ENCODE results near the gene UBASH3B.

Gene UBASH3B

DNA sequence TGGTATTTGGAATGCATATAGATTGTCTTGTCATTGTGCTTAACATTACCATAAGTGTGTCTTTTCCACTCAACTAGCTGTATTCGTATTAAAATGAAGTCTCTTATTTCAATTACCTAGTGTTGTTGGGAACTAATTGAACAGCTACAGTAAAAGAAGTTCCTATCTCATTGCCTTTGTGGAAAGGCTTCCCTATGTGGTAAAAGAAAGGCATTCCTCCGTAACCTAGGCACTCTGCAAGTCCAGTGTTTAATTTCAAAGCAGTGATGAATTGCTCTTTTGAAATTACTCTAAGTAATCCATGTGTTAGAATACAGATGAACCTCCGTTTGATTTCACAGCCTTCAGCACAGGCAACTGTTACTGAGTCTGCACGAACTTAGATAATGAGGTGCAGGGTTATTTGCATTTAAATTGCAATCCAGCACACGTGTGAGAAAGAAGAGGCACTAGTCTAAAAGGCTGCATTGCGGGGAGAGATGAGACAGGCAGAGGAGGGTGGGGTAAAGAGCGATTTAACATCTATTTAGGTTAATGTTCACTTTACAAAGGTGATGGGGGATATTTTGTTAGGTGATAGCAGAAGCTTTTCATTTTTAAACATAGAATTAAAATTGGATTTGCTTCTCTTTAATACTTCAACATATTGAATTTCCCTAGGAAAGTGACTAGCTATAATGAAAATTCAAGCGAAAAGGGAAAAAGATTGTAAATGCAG, 157.8 kb downstream of the UBASH3B start:
- POLR2A ChIA-PET, result interaction anchor here (0.7 kb wide), 1 partner anchor 189 kb away, joined by 3 read pairs; no protein-coding TSS in a partner anchor
- no peak for TF ChIP-seq NFRKB (IDR thresholded peaks at IDR 0.05)
- no peak for TF ChIP-seq BHLHE40 (IDR thresholded peaks at IDR 0.05; ENCODE audit: borderline replicate concordance)
- TF ChIP-seq SUZ12 (IDR thresholded peaks at IDR 0.05), result no peak
- TF ChIP-seq FOXA1 (IDR thresholded peaks at IDR 0.05), result no peak
- no peak for TF ChIP-seq ZNF384 (IDR thresholded peaks at IDR 0.05)
- no peak for TF ChIP-seq TARDBP (IDR thresholded peaks at IDR 0.05)
- no peak for TF ChIP-seq HDGF (IDR thresholded peaks at IDR 0.05; ENCODE audit: borderline replicate concordance)
- TF ChIP-seq LEF1 (IDR thresholded peaks at IDR 0.05; ENCODE audit: borderline replicate concordance), result no peak
- no peak for DNase-seq (ENCODE audit: extremely low spot score)
- CTCF ChIA-PET, result interaction anchor here (1.2 to 1.4 kb wide), 3 partner anchors 9 to 40 kb away, joined by 3 read pairs; no protein-coding TSS in a partner anchor

DNA sequence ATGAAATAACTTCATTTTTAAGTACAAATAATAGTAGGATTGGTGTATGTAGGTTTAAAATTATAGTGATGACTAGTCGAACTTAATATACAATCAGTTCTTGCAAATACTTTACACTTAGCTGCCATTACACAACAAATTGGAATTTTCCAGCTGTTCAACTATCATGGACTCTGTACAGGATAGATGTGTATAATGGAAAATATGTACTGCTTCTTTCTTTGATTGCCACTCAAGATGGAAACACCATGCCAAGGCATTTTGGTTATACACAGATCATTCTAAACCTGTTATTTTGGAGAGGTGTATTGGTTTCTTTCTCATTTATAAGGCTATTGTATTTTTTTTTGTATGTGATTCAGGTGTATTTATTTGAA, 158.4 kb downstream of the UBASH3B start:
- TF ChIP-seq, protein P1, sequence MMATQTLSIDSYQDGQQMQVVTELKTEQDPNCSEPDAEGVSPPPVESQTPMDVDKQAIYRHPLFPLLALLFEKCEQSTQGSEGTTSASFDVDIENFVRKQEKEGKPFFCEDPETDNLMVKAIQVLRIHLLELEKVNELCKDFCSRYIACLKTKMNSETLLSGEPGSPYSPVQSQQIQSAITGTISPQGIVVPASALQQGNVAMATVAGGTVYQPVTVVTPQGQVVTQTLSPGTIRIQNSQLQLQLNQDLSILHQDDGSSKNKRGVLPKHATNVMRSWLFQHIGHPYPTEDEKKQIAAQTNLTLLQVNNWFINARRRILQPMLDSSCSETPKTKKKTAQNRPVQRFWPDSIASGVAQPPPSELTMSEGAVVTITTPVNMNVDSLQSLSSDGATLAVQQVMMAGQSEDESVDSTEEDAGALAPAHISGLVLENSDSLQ (IDR thresholded peaks at IDR 0.05), result no peak
- TF ChIP-seq L3MBTL2 (conservative IDR thresholded peaks at IDR 0.05) (no peak), FOXK2 (IDR thresholded peaks at IDR 0.05) (no peak), BHLHE40 (IDR thresholded peaks at IDR 0.05; ENCODE audit: borderline replicate concordance) (no peak), LEF1 (IDR thresholded peaks at IDR 0.05; ENCODE audit: borderline replicate concordance) (no peak), ELF4 (IDR thresholded peaks at IDR 0.05) (no peak), CTBP1 (IDR thresholded peaks at IDR 0.05; ENCODE audit: borderline replicate concordance) (no peak), ZNF384 (IDR thresholded peaks at IDR 0.05) (no peak), TARDBP (IDR thresholded peaks at IDR 0.05) (no peak), FOXM1 (IDR thresholded peaks at IDR 0.05; ENCODE audit: borderline replicate concordance) (no peak), FOXA1 (IDR thresholded peaks at IDR 0.05) (no peak), SUZ12 (IDR thresholded peaks at IDR 0.05) (no peak), SP1 (IDR thresholded peaks at IDR 0.05) (no peak), HDGF (IDR thresholded peaks at IDR 0.05; ENCODE audit: borderline replicate concordance) (no peak), ARNT (IDR thresholded peaks at IDR 0.05) (no peak), NFRKB (IDR thresholded peaks at IDR 0.05) (no peak)
- POLR2A ChIA-PET, result interaction anchor here (0.7 kb wide), 1 partner anchor 190 kb away, joined by 3 read pairs; no protein-coding TSS in a partner anchor
- CTCF ChIA-PET, result interaction anchor here (1.0 to 1.4 kb wide), 4 partner anchors 9 to 143 kb away, joined by 3 read pairs; no protein-coding TSS in a partner anchor
- DNase-seq (ENCODE audit: extremely low spot score), result no peak

DNA sequence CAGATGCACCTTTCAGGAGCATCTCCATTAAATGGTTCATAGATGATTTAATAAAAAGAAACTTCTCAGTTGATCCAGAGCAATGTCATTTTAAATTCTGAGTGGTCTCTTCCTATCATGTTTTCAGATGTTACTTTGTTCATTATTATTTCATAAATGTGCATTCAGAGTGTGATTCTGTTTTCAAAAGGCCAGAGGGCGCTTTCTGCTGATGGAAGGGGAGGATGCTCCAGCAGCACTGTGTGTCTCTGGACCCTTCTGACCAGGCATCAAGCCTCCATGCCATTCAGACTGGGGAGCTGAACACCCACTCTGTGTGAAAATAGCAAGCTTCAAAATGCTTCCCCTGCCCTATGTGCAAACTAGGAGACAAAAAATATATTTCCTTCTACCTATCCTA, 158.9 kb downstream of the UBASH3B start:
- no peak for DNase-seq (ENCODE audit: extremely low spot score)
- POLR2A ChIA-PET, result no interaction called here
- CTCF ChIA-PET, result interaction anchor here (1.0 to 2.0 kb wide), 5 partner anchors 10 to 142 kb away, joined by 3 to 6 read pairs (median 3); no protein-coding TSS in a partner anchor
- no peak for TF ChIP-seq HDGF (IDR thresholded peaks at IDR 0.05; ENCODE audit: borderline replicate concordance)
- no peak for TF ChIP-seq LEF1 (IDR thresholded peaks at IDR 0.05; ENCODE audit: borderline replicate concordance)
- no peak for TF ChIP-seq SP1 (IDR thresholded peaks at IDR 0.05)
- TF ChIP-seq FOXA1 (IDR thresholded peaks at IDR 0.05), result no peak

DNA sequence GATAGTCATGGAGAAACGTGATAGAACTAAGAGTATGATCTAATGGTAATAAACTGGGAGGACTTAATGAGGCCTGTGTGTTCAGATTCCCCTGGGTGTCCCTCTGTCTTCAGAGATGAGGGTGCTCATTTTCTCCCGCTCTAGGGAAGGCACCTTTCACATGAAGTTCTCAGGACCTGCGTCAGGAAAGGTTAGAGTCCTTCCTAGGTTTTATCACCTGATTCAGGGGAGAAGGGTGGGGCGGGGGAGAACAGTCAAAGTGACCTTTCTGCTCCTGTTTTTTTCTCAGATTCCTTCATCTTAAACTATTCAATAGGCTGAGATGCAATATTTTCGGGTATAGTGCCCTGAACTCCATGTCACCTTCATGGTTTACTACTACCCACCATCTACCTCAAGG, 160.4 kb downstream of the UBASH3B start:
- no peak for DNase-seq (ENCODE audit: extremely low spot score)
- CTCF ChIA-PET, result interaction anchor here (2.0 kb wide), 1 partner anchor 37 kb away, joined by 6 read pairs; no protein-coding TSS in a partner anchor
- TF ChIP-seq LEF1 (IDR thresholded peaks at IDR 0.05; ENCODE audit: borderline replicate concordance) (no peak), SUZ12 (IDR thresholded peaks at IDR 0.05) (no peak), ZNF384 (IDR thresholded peaks at IDR 0.05) (no peak), FOXA1 (IDR thresholded peaks at IDR 0.05) (no peak), HDGF (IDR thresholded peaks at IDR 0.05; ENCODE audit: borderline replicate concordance) (no peak), NFRKB (IDR thresholded peaks at IDR 0.05) (no peak), L3MBTL2 (conservative IDR thresholded peaks at IDR 0.05) (no peak), SP1 (IDR thresholded peaks at IDR 0.05) (no peak), FOXK2 (IDR thresholded peaks at IDR 0.05) (no peak), CTBP1 (IDR thresholded peaks at IDR 0.05; ENCODE audit: borderline replicate concordance) (no peak), TARDBP (IDR thresholded peaks at IDR 0.05) (no peak), FOXM1 (IDR thresholded peaks at IDR 0.05; ENCODE audit: borderline replicate concordance) (no peak)
- TF ChIP-seq, protein P1 (IDR thresholded peaks at IDR 0.05), result no peak
- POLR2A ChIA-PET, result no interaction called here

DNA sequence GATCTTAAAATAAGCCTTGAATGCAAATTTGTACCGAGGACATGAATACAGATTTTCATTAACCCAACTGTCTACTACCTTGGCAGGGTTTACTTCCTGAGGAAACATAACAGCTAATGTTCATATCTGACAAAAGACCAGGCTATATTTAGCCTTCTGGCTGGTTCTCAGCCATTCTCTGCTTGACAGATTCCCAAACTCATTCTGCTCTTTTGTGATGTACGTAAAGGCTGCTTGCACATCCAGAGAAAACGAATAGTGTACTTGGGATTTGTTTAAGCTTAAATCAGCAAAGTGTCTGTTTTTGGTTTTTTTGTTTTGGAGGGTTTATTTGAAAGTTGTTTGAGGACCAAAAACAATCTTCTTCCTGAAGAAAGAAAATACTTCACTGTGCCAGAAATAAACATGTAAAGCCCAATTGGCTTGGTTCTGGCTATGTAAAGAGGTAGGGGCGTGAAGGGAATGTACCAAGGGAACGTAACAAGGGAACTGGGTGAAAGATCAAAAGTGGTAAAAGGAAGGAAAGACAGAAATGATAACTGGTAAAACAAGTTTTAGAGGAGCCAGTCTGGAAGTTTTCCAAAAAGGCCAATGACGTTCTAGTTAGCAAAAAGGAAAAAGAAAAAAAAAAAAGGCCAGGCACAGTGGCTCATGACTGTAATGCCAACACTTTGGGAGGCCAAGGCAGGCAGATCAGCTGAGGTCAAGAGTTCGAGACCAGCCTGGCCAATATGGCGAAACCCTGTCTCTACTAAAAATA, 161.4 kb downstream of the UBASH3B start:
- ChIA-PET CTCF (no interaction called here), POLR2A (no interaction called here)
- TF ChIP-seq FOXA1 (IDR thresholded peaks at IDR 0.05) (no peak), SUZ12 (IDR thresholded peaks at IDR 0.05) (no peak), LEF1 (IDR thresholded peaks at IDR 0.05; ENCODE audit: borderline replicate concordance) (no peak), FOXM1 (IDR thresholded peaks at IDR 0.05; ENCODE audit: borderline replicate concordance) (no peak), ZNF384 (IDR thresholded peaks at IDR 0.05) (no peak), ARNT (IDR thresholded peaks at IDR 0.05) (no peak), SP1 (IDR thresholded peaks at IDR 0.05) (no peak), BHLHE40 (IDR thresholded peaks at IDR 0.05; ENCODE audit: borderline replicate concordance) (no peak), NFRKB (IDR thresholded peaks at IDR 0.05) (no peak), TARDBP (IDR thresholded peaks at IDR 0.05) (no peak), L3MBTL2 (conservative IDR thresholded peaks at IDR 0.05) (no peak), HDGF (IDR thresholded peaks at IDR 0.05; ENCODE audit: borderline replicate concordance) (no peak), FOXK2 (IDR thresholded peaks at IDR 0.05) (no peak)
- TF ChIP-seq, protein P1 (IDR thresholded peaks at IDR 0.05), result no peak
- no peak for DNase-seq (ENCODE audit: extremely low spot score)

Data from HEK293T (cell line).